ENCODE data around the gene CCDC34.

DNA sequence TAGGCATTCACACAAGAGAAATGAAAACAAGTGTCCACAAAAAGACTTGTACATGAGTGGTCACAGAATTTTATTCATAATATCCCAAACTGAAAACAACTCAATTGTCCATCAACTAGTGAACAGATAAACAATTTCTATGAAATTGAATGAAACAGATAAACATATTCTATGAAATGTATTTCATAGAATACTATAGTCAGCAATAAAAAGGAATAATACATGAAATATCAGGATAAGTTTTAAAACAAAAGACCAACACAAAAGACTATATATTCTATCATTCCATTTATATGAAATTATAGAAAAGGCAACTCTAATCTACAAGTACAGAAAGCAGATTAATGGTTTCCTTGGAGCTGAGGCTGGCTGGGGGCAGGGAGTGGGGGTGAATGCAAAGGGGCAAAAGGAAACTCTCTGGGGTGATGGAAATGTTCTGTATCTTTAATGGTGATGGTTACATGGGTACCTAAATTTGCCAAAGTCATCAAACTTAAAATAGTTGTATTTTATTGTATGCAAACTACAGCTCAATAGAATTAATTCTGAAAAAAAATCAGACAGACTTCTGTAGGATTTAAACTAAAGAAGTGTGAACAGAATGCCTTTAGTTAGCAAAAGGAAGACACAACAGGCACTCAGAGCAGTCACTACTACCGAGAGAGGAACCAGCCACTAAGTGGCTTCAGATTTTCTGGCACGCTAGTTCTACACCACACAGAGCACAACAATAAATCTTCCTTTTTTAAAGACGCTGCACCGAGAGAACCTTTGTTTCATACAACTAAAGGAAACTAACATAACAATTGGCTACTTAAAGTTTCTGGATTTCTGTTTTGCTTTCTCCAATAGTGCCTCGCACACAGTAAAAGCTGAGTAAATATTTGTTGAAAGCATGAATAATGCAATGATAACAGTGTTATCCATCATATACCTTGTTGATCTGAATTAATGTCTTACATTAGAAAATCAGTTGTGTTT lies 15.4 kb downstream of the CCDC34 start:
- TF ChIP-seq, protein P1, sequence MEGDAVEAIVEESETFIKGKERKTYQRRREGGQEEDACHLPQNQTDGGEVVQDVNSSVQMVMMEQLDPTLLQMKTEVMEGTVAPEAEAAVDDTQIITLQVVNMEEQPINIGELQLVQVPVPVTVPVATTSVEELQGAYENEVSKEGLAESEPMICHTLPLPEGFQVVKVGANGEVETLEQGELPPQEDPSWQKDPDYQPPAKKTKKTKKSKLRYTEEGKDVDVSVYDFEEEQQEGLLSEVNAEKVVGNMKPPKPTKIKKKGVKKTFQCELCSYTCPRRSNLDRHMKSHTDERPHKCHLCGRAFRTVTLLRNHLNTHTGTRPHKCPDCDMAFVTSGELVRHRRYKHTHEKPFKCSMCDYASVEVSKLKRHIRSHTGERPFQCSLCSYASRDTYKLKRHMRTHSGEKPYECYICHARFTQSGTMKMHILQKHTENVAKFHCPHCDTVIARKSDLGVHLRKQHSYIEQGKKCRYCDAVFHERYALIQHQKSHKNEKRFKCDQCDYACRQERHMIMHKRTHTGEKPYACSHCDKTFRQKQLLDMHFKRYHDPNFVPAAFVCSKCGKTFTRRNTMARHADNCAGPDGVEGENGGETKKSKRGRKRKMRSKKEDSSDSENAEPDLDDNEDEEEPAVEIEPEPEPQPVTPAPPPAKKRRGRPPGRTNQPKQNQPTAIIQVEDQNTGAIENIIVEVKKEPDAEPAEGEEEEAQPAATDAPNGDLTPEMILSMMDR (IDR thresholded peaks at IDR 0.05 in 4 of 5, conservative IDR thresholded peaks at IDR 0.05 in 1 of 5): no peak
- TF ChIP-seq POLR2A (IDR thresholded peaks at IDR 0.05): no peak
